IPS DF 6.9 (cell line): ENCODE results near the gene ANKRD60.

Experiments used
- DNase-seq: peaks from one replicate; pipeline ENCODE4 v3.0.0-alpha.2; 2013; ENCODE audit warnings: low read depth, low spot score
- H3K27ac ChIP-seq: one replicate; pipeline ENCODE4 v1.5.1; 2013; ENCODE audit warnings: low read length, control low read depth
- H3K27me3 ChIP-seq: 2 replicates; pipeline ENCODE4 v1.6.1; 2013; ENCODE audit warnings: mild to moderate bottlenecking, low read length; ENCODE audit not compliant: control insufficient read depth, insufficient read depth
- H3K36me3 ChIP-seq: 2 replicates; pipeline ENCODE4 v1.6.1; 2013; ENCODE audit warnings: low read length; ENCODE audit not compliant: control insufficient read depth, insufficient read depth
- H3K4me1 ChIP-seq: 2 replicates; pipeline ENCODE4 v1.6.1; 2013; ENCODE audit warnings: low read length; ENCODE audit not compliant: control insufficient read depth, insufficient read depth
- H3K4me3 ChIP-seq: 2 replicates; pipeline ENCODE4 v1.5.1; 2013; ENCODE audit warnings: mild to moderate bottlenecking, low read length
- H3K9me3 ChIP-seq: 2 replicates; pipeline ENCODE4 v1.6.1; 2013; ENCODE audit warnings: low read length, inconsistent platforms; ENCODE audit not compliant: control insufficient read depth, insufficient read depth
- WGBS: extraction: QIAGEN DNeasy Blood & Tissue Kit; methylation state at CpG from one replicate; pipeline ENCODE4 v1.1.7; 2013; ENCODE audit warnings: mixed read lengths, missing lambda C conversion rate; ENCODE audit not compliant: insufficient read length, insufficient coverage; 5-methylcytosine and 5-hydroxymethylcytosine counted together

The ANKRD60 gene

DNA sequence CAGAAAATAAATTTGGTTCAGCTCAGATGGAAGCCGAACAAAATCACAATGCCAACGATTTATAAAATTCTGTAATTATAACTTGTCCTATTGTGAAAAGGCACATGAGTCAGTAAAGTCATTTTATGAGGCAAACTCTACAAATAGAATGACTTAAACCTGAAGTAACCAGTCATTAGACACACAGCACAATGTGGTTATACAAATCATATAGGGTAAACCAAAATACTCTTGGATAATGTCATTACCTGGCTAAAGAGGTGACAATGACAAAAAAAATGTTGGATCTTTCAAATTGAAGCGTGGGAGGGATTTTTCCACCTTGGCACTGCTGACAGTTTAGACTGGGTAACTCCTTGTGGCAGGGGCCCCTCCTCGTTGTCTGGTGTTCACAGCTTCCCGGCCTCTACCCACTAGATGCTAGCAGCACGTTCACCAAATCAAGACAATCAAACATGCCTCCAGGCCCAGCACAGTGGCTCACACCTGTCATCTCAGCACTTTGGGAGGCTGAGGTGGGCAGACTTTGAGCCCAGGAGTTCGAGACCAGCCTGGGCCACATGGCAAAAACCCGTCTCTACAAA is 5.0 kb downstream of the ANKRD60 start:
- no CpG with 5 or more reads among the region's 8 CpGs for WGBS

DNA sequence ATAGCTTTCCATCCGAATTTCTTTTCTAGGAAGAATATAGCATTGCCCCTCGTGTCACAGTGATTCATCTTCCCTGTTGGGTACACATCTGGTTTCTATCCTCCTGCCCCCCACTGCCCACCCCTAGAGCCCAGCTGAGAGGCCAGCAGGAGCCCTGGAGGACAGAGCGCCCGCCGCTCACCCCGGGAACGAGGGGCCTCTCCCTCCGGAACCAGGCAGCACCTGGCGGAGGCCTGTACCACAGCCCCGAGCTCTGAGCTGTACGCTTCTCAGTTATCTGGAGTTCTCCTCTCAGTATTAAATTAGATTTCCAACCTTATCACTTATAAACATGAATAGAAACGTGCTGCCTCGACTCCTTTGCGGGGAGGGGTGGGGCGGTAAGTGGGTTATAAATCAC is 6.0 kb downstream of the ANKRD60 start:
- H3K27ac ChIP-seq = no peak overlapping the region
- H3K36me3 ChIP-seq = no peaks in the 10 kb centered on the region
- no peaks in the 10 kb centered on the region for H3K4me1 ChIP-seq
- no CpG with 5 or more reads among the region's 15 CpGs for WGBS
- no peaks in the 10 kb centered on the region for H3K9me3 ChIP-seq
- H3K4me3 ChIP-seq = no peak overlapping the region
- DNase-seq = no peak
- no peaks in the 10 kb centered on the region; the same call in 1 of the 2 replicates for H3K27me3 ChIP-seq

More for the DNA sequence above, 5.0 kb downstream of the ANKRD60 start:
- peaks cover 5% of the 10 kb centered on the region; the same call in 1 of the 2 replicates for H3K27me3 ChIP-seq
- DNase-seq = no peak
- no peaks in the 10 kb centered on the region for H3K36me3 ChIP-seq
- no peak overlapping the region for H3K4me3 ChIP-seq
- no peak overlapping the region for H3K27ac ChIP-seq
- no peaks in the 10 kb centered on the region for H3K9me3 ChIP-seq
- no peaks in the 10 kb centered on the region; the same call in 1 of the 2 replicates for H3K4me1 ChIP-seq

DNA sequence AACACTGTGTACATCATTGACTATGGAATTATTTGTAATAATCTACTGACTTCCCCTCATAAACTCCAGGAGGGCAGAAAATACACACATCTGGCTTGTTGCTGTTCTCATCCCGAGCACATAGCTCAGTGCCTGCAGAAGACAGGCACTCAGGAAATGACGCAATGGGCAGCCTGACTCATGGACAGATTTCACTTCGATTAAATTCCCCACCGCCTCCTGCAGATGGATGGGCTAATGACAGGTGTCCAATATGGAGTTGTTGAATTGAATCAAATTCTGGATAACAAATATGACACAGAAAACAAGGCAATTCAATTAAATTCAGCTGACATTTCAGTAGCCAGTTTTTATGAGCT is 9.1 kb downstream of the ANKRD60 start:
- Histone ChIP-seq H3K27me3 (no peaks in the 10 kb centered on the region), H3K36me3 (no peaks in the 10 kb centered on the region), H3K27ac (no peak overlapping the region), H3K4me3 (no peak overlapping the region), H3K9me3 (no peaks in the 10 kb centered on the region), H3K4me1 (no peaks in the 10 kb centered on the region)
- no CpG with 5 or more reads among the region's 4 CpGs for WGBS
- no peak for DNase-seq

DNA sequence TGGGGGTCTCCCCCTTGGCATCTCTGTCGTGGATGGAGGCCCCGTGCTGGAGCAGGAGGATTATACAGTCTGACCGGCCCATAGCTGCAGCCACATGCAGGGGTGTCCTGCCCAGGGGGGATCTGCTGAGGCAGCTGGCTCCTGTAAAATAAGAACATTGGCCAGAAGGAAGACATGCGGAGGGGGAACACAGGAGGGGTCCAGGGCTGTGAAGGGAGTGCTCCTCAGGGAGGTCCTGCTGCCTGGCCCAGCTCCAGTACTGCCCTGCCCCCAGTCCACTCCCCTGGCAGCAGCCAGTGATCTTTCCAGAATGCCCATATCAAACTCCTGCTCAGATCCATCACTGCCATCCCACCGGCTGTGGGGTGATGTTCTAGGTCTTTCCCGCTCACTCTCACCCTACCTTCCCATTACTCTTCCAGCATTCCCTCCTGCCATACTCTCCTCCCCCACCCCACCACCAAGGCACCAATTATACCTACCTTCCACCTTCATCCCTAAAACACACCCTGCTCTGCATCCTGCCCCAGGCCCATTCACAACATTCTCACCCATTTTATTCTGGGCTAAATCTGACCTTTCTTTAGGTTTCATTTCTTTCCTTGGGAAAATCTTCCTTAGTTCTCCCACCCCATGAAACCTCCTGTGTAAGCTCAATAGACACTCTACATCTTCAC is 9.7 kb downstream of the ANKRD60 start:
- Histone ChIP-seq H3K4me3 (no peak overlapping the region), H3K4me1 (no peaks in the 10 kb centered on the region), H3K27ac (no peak overlapping the region), H3K9me3 (no peaks in the 10 kb centered on the region), H3K27me3 (no peaks in the 10 kb centered on the region), H3K36me3 (no peaks in the 10 kb centered on the region)
- no CpG with 5 or more reads among the region's 6 CpGs for WGBS
- no peak for DNase-seq

DNA sequence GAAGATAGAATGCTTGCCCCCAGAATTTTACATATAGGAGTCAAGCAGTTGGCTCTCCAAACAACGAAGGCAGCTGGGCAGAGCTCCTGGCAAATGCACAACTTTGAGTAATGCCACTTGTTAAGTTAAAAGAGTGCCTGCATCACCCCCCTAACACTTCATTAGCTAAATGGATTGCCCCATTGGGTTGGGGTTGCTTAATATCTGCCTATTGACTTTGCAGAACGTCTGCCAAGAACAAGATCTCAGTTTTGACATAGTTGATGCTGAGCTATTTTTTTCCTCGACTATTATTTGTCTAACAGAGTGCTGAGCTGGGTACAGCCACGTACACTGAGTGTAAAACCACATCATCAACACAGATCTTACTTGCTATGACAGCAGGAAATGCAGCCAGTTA is 12.1 kb downstream of the ANKRD60 start:
- no peak for DNase-seq
- WGBS = no CpG with 5 or more reads among the region's 4 CpGs

DNA sequence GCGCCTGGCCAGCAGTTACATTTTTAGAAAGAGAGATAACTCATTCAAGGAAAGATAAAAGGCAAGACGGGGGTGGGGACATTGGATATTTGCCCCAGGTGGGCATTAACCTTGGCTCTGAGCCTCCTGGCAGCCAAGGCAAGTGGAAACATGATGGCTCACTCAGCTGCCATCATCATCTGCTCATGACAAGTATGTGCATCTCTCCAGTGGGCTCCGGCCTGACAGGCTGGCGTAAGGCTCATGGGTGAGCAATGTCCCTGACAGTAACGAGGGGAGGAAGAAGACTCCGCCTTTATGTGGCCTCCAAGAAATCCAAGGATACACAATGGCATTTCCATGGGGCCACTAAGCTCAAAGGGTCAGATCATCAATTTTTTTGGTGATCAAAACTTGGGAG is 13.3 kb downstream of the ANKRD60 start:
- WGBS = no CpG with 5 or more reads among the region's 6 CpGs
- H3K36me3 ChIP-seq = no peaks in the 10 kb centered on the region
- DNase-seq = no peak
- no peak overlapping the region for H3K4me3 ChIP-seq
- no peak overlapping the region for H3K27ac ChIP-seq
- no peaks in the 10 kb centered on the region for H3K4me1 ChIP-seq
- H3K27me3 ChIP-seq = no peaks in the 10 kb centered on the region
- no peaks in the 10 kb centered on the region for H3K9me3 ChIP-seq

More for the DNA sequence above, 12.1 kb downstream of the ANKRD60 start:
- H3K4me1 ChIP-seq = no peaks in the 10 kb centered on the region
- no peak overlapping the region for H3K27ac ChIP-seq
- H3K36me3 ChIP-seq = no peaks in the 10 kb centered on the region
- no peaks in the 10 kb centered on the region for H3K27me3 ChIP-seq
- H3K4me3 ChIP-seq = no peak overlapping the region
- H3K9me3 ChIP-seq = no peaks in the 10 kb centered on the region

DNA sequence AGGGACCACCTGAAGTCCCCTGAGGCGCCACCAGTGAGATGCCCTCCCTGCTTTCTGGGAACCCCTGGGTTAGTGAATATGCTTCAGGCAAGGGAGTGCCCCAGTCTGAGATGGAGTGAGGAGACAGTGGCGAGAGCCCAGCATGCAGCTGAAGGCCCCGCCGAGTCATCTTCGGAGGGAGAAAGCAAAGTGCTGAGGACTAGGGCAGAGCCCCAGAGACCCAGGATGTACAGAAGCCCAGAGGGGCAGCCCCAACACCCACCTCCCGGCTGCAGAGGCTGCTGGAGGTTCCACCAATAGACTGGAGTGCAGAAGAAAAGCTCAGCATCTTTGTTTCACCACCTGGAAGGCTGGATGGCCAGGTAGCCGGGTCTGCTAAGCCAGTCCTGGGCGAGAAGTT is 14.1 kb downstream of the ANKRD60 start:
- Histone ChIP-seq H3K27me3 (no peaks in the 10 kb centered on the region), H3K36me3 (no peaks in the 10 kb centered on the region), H3K4me3 (no peak overlapping the region), H3K9me3 (no peaks in the 10 kb centered on the region), H3K4me1 (no peaks in the 10 kb centered on the region), H3K27ac (no peak overlapping the region)
- WGBS = no CpG with 5 or more reads among the region's 8 CpGs
- no peak for DNase-seq

DNA sequence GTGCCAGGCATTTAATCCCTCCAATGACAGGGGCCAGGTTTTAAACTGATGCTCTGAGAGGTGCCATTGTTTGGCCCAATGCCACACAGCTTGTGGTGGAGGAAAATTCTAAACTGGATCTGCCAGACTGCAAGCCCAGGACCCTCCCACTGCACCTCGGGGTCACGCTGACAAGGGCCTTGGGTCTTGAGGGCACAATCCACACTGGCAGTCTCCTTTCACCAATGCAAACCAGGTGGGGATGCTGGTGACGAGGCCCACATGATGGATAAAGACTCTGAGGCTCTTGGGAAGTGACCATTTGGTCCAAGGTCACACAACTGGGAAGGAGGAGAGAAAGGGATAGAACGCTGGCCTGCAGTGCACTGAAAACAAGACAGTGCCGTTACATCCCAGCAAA is 14.7 kb downstream of the ANKRD60 start:
- DNase-seq = no peak
- no peaks in the 10 kb centered on the region for H3K36me3 ChIP-seq
- H3K27ac ChIP-seq = no peak overlapping the region
- no CpG with 5 or more reads among the region's 5 CpGs for WGBS
- no peaks in the 10 kb centered on the region for H3K27me3 ChIP-seq
- H3K4me3 ChIP-seq = no peak overlapping the region
- H3K9me3 ChIP-seq = no peaks in the 10 kb centered on the region
- H3K4me1 ChIP-seq = no peaks in the 10 kb centered on the region

DNA sequence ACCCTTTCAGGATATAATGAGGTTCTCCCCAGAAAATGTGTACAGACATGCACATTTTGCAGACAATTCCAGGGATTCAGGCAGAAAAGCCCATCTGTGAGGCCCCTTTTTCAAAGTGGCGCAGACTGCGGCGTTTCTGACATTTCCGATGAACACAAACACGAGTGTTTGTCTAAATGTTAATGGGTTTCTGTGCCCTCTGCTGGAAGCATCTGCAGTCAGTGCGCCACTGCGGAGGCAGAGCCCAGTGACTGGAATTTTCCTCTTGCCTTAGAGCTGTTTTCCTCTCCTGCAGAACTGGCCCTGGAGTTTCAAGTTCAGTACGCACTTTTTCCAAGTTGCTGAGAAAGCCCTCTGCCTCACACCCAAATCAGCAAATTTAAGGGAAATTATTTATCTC is 15.3 kb downstream of the ANKRD60 start:
- WGBS = no CpG with 5 or more reads among the region's 8 CpGs
- no peak for DNase-seq
- Histone ChIP-seq H3K27me3 (no peaks in the 10 kb centered on the region), H3K4me3 (no peak overlapping the region), H3K9me3 (no peaks in the 10 kb centered on the region), H3K36me3 (no peaks in the 10 kb centered on the region), H3K4me1 (no peaks in the 10 kb centered on the region), H3K27ac (no peak overlapping the region)

DNA sequence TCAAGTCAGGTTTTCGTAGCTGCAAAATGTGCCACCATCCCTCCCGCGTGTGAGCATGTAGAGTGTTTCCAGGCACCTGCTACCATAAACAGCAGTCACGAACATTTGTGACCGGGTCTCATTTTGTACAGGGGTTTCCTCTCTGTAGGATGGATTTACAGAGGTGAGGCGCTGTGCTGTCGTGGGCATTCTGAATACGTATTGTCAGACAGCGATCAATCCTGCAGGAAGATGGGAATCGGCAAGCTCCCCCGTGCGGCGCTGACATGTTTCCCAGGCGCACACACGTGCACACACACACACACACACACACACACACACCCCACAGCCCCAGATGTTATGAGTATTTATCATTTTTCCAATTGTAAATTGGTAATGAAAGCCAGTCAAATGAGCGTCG is 15.8 kb downstream of the ANKRD60 start:
- no CpG with 5 or more reads among the region's 17 CpGs for WGBS
- DNase-seq = no peak
- Histone ChIP-seq H3K4me3 (no peak overlapping the region), H3K9me3 (no peaks in the 10 kb centered on the region), H3K36me3 (no peaks in the 10 kb centered on the region), H3K27ac (no peak overlapping the region), H3K4me1 (no peaks in the 10 kb centered on the region), H3K27me3 (no peaks in the 10 kb centered on the region)

DNA sequence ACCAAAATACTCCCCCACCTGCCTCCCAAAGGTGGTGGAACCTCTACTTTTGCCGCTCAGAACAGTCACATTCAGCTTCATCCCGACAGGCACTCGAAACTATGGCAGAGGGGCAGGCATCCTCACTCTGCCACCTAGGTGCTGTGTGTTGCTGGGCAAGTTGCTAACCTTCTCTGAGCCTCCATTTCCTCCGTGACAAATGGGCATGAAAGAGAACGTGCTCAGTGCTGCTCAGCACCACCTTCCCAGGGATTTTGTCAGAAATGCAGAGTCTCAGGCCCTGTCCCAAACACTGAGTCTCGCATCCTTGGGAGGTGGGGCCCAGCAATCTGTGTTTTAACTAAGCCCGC is 18.1 kb downstream of the ANKRD60 start:
- no CpG with 5 or more reads among the region's 7 CpGs for WGBS
- no peak for DNase-seq
- Histone ChIP-seq H3K9me3 (no peaks in the 10 kb centered on the region), H3K27ac (no peak overlapping the region), H3K4me3 (no peak overlapping the region), H3K36me3 (no peaks in the 10 kb centered on the region), H3K4me1 (no peaks in the 10 kb centered on the region), H3K27me3 (no peaks in the 10 kb centered on the region)
